Peyer's patch (tissue), 4 donors: ENCODE data around the gene AARS2.

Experiments
- CTCF ChIP-seq, 6 experiments: fragments of 450-650 bp in 4 of 6; fragments of 200-600 bp in 2 of 6; sonication (generic) in 1 of 6; IDR thresholded peaks; one replicate each; pipeline ENCODE4 v1.5.1; 2017 to 2019; ENCODE audit warnings: antibody characterized with exemption in 6 of 6, mild to moderate bottlenecking in 3 of 6, moderate library complexity in 1 of 6
- POLR2A ChIP-seq, 2 donors: fragments of 450-650 bp; IDR thresholded peaks; one replicate each; pipeline ENCODE4 v1.5.1; 2017; ENCODE audit warnings: antibody characterized with exemption in 2 of 2, mild to moderate bottlenecking in 2 of 2, moderate library complexity in 2 of 2

GRCh38 chr6:44255871-44256774 is 57.0 kb downstream of the AARS2 start:
- TF ChIP-seq POLR2A (IDR thresholded peaks at IDR 0.05) (no peak), CTCF (IDR thresholded peaks at IDR 0.05) (no peak)
